ENCODE data around the gene ANO6.
"Not testable (repeated sequence)": the region's sequence is repeated elsewhere in the genome, so short reads cannot be mapped to it uniquely, and the experiment has no call there.

Gene ANO6

GRCh38 chr12:45242180-45242579 lies 26.3 kb downstream of the ANO6 start:
- DNase-seq: no peak

- DNase-seq: no peak
Observed at GRCh38 chr12:45243963-45244362, 28.1 kb downstream of the ANO6 start.

- DNase-seq: no peak
Observed at GRCh38 chr12:45244561-45245343, 28.9 kb downstream of the ANO6 start.

GRCh38 chr12:45246236-45246635 lies 30.3 kb downstream of the ANO6 start:
- no peak for DNase-seq

GRCh38 chr12:45247589-45247988 lies 31.7 kb downstream of the ANO6 start:
- no peak for DNase-seq

- no peak for DNase-seq
Observed at GRCh38 chr12:45248095-45248494, 32.2 kb downstream of the ANO6 start.

GRCh38 chr12:45254254-45254653 lies 38.4 kb downstream of the ANO6 start:
- DNase-seq: no peak

GRCh38 chr12:45256721-45257120 lies 40.8 kb downstream of the ANO6 start:
- DNase-seq: no peak

GRCh38 chr12:45257185-45257930 lies 41.5 kb downstream of the ANO6 start:
- no peak for DNase-seq

GRCh38 chr12:45259675-45260074 lies 43.8 kb downstream of the ANO6 start:
- no peak for DNase-seq

GRCh38 chr12:45260104-45260815 lies 44.4 kb downstream of the ANO6 start:
- DNase-seq: no peak

- no peak for DNase-seq
Observed at GRCh38 chr12:45260854-45261253, 45.0 kb downstream of the ANO6 start.

GRCh38 chr12:45262185-45262584 lies 46.3 kb downstream of the ANO6 start:
- not testable (repeated sequence) for DNase-seq

GRCh38 chr12:45263587-45263986 lies 47.7 kb downstream of the ANO6 start:
- DNase-seq: no peak

- DNase-seq: no peak
Observed at GRCh38 chr12:45268672-45269411, 52.9 kb downstream of the ANO6 start.

GRCh38 chr12:45269412-45269751 lies 53.5 kb downstream of the ANO6 start:
- no peak for DNase-seq

- no peak for DNase-seq
Observed at GRCh38 chr12:45270951-45271350, 55.1 kb downstream of the ANO6 start.

- DNase-seq: no peak
Observed at GRCh38 chr12:45273717-45274271, 57.9 kb downstream of the ANO6 start.

GRCh38 chr12:45276154-45276755 lies 60.4 kb downstream of the ANO6 start:
- no peak for DNase-seq

GRCh38 chr12:45278447-45278846 lies 62.6 kb downstream of the ANO6 start:
- no peak for DNase-seq

GRCh38 chr12:45279931-45280830 lies 64.3 kb downstream of the ANO6 start:
- no peak for DNase-seq
